ENCODE data around the gene ITGA6.
"Not testable (repeated sequence)": the region's sequence is repeated elsewhere in the genome, so short reads cannot be mapped to it uniquely, and the experiment has no call there.

Gene ITGA6

DNA sequence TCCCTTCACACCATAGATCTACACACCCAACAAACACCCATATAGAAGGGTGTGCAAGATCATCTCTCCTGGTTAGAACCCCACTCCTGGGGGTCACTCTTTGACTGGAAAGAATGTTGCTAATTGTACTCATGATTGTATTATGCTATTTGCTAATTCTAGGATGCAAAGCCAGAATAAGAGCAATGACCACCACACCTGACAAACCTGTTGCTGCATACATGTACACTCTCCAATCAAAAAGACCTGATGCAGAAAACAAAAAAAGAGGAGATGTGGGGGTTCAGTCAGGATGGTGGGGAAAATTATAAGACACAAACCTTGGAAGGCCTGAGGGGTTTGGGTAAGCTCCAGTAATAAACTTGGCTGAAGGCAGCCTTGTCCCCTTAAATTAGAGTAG is 91.6 kb downstream of the ITGA6 start:
- no peak for DNase-seq
- no peak for TF ChIP-seq CTCF (IDR thresholded peaks at IDR 0.05; ENCODE audit: low read depth, low read length, missing control alignments)
- no peak overlapping the region for H3K27ac ChIP-seq
- H3K27me3 ChIP-seq (replicated peaks), result no peaks in the 10 kb centered on the region
- in situ Hi-C loops (cut with HindIII; ENCODE audit: low pct_ligation_motif_present, low sequenced_read_pairs), result no loop called here
- no peaks in the 10 kb centered on the region for H3K36me3 ChIP-seq (replicated peaks)
- no peak overlapping the region for H3K4me3 ChIP-seq (ENCODE audit: low read depth, low read length)

- H3K27ac ChIP-seq, result no peak overlapping the region
- H3K36me3 ChIP-seq (replicated peaks), result no peaks in the 10 kb centered on the region
- no peak for TF ChIP-seq CTCF (IDR thresholded peaks at IDR 0.05; ENCODE audit: low read depth, low read length, missing control alignments)
- H3K4me3 ChIP-seq (ENCODE audit: low read depth, low read length), result no peak overlapping the region
- H3K27me3 ChIP-seq (replicated peaks), result no peaks in the 10 kb centered on the region
- DNase-seq, result no peak
- in situ Hi-C loops (cut with HindIII; ENCODE audit: low pct_ligation_motif_present, low sequenced_read_pairs), result no loop called here
These were observed 98.2 kb downstream of the ITGA6 start for GRCh38 chr2:172525601-172526000.

- no peak for DNase-seq
- Histone ChIP-seq H3K27ac (no peak overlapping the region), H3K36me3 (replicated peaks) (no peaks in the 10 kb centered on the region), H3K27me3 (replicated peaks) (no peaks in the 10 kb centered on the region), H3K4me3 (ENCODE audit: low read depth, low read length) (no peak overlapping the region)
- TF ChIP-seq CTCF (IDR thresholded peaks at IDR 0.05; ENCODE audit: low read depth, low read length, missing control alignments), result no peak
- in situ Hi-C loops (cut with HindIII; ENCODE audit: low pct_ligation_motif_present, low sequenced_read_pairs), result no loop called here
These were observed 103.9 kb downstream of the ITGA6 start for GRCh38 chr2:172531309-172531708.

- in situ Hi-C loops (cut with HindIII; ENCODE audit: low pct_ligation_motif_present, low sequenced_read_pairs); H3K4me3 ChIP-seq (ENCODE audit: low read depth, low read length): not testable (repeated sequence)
These were observed 105.1 kb downstream of the ITGA6 start for GRCh38 chr2:172532461-172532860.

GRCh38 chr2:172533687-172534086 is 106.3 kb downstream of the ITGA6 start:
- H3K36me3 ChIP-seq (replicated peaks), result no peaks in the 10 kb centered on the region
- no peak for TF ChIP-seq CTCF (IDR thresholded peaks at IDR 0.05; ENCODE audit: low read depth, low read length, missing control alignments)
- no peaks in the 10 kb centered on the region for H3K27me3 ChIP-seq (replicated peaks)
- H3K27ac ChIP-seq, result no peak overlapping the region
- H3K4me3 ChIP-seq (ENCODE audit: low read depth, low read length), result no peak overlapping the region
- DNase-seq, result no peak
- in situ Hi-C loops (cut with HindIII; ENCODE audit: low pct_ligation_motif_present, low sequenced_read_pairs), result no loop called here

More at GRCh38 chr2:172532461-172532860, 105.1 kb downstream of the ITGA6 start:
- H3K36me3 ChIP-seq (replicated peaks); DNase-seq; H3K27me3 ChIP-seq (replicated peaks); H3K27ac ChIP-seq: not testable (repeated sequence)

DNA sequence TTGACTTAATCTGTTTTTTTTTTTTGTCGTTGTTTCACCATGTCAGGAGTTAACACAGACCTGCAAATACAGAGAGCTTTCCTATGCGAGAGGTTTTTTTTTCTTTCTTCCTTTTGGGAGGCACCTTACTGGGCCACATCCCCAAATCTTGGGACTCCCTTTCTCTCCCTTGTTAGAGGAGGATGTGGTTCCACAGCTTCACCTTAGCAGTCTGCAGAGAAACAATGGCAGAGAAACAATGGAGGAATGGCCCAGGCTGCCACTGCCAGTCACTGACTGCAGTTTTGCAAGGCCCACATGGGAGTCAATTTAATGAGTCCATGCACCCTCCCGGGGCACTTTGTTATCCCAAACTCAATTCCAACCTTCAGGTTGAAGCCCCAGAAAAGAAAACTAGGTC is 107.7 kb downstream of the ITGA6 start:
- no peaks in the 10 kb centered on the region for H3K36me3 ChIP-seq (replicated peaks)
- no peak overlapping the region for H3K27ac ChIP-seq
- DNase-seq, result no peak
- no peaks in the 10 kb centered on the region for H3K27me3 ChIP-seq (replicated peaks)
- H3K4me3 ChIP-seq (ENCODE audit: low read depth, low read length), result no peak overlapping the region
- TF ChIP-seq CTCF (IDR thresholded peaks at IDR 0.05; ENCODE audit: low read depth, low read length, missing control alignments), result no peak
- in situ Hi-C loops (cut with HindIII; ENCODE audit: low pct_ligation_motif_present, low sequenced_read_pairs), result no loop called here

DNA sequence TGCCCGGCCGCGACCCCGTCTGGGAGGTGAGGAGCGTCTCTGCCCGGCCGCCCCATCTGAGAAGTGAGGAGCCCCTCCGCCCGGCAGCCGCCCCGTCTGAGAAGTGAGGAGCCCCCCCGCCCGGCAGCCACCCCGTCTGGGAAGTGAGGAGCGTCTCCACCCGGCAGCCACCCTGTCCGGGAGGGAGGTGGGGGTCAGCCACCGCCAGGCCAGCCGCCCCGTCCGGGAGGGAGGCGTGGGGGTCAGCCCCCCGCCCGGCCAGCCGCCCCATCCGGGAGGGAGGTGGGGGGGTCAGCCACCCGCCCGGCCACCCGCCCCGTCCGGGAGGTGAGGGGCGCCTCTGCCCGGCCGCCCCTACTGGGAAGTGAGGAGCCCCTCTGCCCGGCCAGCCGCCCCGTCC is 110.5 kb downstream of the ITGA6 start:
- in situ Hi-C loops (cut with HindIII; ENCODE audit: low pct_ligation_motif_present, low sequenced_read_pairs); H3K27ac ChIP-seq; DNase-seq; H3K27me3 ChIP-seq (replicated peaks); H3K4me3 ChIP-seq (ENCODE audit: low read depth, low read length); H3K36me3 ChIP-seq (replicated peaks): not testable (repeated sequence)

Measured in brain microvascular endothelial cell (primary cell).